Measurements from ENCODE around the gene UNC45A.
A peak's percentile ranks its signal among the peaks of the same experiment; 100 is the strongest.
"Not testable (repeated sequence)": the region's sequence is repeated elsewhere in the genome, so short reads cannot be mapped to it uniquely, and the experiment has no call there.

DNA sequence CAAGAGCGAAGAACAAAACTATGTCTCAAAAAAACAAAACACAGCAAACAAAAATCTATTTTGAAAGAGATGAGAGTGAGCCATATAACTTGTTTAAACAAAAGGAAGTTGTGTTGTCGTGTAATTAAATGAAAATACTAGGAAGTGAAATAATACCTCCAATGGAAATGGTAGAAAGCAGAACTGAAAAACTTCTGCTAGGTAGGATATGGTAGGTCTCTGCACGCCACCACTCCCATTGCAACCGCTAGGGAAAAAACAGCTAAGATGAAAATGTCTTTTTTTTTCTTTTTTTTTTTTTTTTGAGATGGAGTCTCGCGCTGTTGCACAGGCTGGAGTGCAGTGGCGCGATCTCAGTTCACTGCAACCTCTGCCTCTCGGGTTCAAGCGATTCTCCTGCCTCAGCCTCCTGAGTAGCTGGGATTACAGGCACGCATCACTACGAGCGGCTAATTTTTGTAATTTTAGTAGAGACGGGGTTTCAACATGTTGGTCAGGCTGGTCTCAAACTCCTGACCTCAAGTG is 37.9 kb upstream of the UNC45A start:
- TF ChIP-seq, protein P1, sequence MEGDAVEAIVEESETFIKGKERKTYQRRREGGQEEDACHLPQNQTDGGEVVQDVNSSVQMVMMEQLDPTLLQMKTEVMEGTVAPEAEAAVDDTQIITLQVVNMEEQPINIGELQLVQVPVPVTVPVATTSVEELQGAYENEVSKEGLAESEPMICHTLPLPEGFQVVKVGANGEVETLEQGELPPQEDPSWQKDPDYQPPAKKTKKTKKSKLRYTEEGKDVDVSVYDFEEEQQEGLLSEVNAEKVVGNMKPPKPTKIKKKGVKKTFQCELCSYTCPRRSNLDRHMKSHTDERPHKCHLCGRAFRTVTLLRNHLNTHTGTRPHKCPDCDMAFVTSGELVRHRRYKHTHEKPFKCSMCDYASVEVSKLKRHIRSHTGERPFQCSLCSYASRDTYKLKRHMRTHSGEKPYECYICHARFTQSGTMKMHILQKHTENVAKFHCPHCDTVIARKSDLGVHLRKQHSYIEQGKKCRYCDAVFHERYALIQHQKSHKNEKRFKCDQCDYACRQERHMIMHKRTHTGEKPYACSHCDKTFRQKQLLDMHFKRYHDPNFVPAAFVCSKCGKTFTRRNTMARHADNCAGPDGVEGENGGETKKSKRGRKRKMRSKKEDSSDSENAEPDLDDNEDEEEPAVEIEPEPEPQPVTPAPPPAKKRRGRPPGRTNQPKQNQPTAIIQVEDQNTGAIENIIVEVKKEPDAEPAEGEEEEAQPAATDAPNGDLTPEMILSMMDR (IDR thresholded peaks at IDR 0.05 in 8 of 11, conservative IDR thresholded peaks at IDR 0.05 in 3 of 11): peak in 5 of 11 experiments; percentile 12 to 30 (median 19)
- TF ChIP-seq POLR2A (IDR thresholded peaks at IDR 0.05): not testable (repeated sequence)
